Measurements from ENCODE around the gene MICAL3.
"Not testable (repeated sequence)": the region's sequence is repeated elsewhere in the genome, so short reads cannot be mapped to it uniquely, and the experiment has no call there.

MICAL3 gene

DNA sequence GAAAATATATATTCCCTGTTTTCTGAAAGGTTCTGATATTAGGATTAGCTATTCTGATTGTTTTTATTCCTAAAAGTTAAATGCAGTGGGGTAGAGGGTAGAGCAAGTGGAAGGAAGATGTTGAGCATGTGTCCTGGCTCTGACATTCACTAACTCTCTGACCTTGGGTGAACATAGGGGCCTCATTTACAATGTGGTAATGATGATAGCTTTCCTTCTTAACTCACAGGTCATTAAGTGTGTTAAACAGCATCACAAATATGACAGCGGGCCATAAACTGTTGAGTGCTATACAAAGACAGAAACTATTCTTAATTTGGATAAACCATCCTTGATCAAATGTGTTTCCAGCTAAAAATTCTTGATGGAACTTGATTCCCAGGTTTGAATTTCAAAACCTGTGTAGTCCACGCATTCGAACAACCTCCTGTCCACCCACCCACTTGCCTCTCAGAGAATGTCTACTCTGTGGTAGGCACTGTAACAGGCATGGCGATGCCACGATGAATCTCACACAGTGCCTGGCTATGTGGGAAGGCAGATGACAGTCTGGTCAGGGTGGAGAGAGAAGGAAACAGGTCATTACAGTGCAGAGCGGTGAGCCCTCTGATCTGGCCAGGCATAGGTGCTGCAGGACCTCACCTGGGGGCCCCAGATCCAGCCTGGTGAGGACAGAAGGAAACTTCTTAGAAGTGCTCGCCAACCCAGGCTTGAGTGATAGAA lies 34.2 kb upstream of the MICAL3 start:
- DNase-seq: no peak

DNA sequence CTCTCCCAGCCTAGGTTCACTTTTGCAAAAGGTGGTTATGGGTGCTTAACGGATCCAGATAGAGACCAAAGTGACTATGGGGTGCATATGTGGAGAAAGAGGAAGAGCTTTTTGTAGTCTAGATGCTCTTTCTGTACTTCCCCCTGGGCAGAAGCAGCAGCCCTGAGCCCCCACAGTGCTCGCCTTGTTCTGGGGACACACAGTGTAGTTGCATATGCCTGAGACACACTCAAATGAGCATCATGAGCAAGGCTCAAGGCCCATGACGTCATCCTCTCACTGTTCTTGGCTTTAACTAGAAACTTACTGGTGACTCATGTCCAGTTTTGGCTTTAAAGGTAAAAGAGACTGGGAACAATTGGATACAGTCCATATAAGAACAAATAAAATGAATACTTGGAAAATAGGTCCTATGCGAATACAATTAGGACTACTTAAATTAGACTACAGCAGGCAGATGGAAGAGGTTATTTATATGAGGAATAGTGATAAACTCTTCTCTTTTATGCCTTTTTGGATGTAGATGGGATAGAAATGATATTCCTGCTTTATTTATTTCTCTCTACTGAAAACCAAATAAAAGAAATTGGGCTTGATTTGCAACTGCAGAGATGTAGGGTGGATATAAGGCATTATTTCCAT lies 33.3 kb upstream of the MICAL3 start:
- DNase-seq: no peak

DNA sequence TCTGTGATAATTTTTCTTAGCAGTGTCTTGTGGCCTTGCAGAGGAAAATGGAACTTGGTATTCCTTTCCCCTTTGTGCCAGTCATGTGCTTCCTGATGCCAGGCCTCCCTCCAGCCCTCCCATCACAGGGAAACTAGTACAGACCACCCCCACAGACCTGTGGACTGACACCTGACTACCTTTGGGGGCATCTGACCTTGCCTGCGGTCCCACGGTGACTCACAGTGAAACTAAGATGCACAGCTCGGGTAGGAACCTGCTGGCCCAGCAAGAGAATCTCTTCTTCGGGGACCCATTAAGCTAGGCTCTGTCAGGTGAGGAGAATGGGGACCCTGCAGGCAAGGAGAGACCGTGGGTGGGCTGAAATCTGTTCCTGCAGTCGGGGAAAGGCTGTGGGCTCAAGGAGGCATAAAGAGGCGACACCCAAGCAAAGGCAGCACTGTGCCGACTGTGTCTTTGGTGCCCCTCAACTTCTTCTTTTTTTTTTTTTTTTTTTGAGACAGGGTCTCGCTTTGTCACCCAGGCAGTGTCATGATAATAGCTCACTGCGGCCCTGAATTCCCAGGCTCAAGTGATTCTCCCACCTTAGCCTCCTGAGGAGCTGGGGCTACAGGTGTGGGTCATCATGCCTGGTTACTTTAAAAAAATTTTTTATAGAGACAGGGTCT lies 32.6 kb upstream of the MICAL3 start:
- no peak for DNase-seq

DNA sequence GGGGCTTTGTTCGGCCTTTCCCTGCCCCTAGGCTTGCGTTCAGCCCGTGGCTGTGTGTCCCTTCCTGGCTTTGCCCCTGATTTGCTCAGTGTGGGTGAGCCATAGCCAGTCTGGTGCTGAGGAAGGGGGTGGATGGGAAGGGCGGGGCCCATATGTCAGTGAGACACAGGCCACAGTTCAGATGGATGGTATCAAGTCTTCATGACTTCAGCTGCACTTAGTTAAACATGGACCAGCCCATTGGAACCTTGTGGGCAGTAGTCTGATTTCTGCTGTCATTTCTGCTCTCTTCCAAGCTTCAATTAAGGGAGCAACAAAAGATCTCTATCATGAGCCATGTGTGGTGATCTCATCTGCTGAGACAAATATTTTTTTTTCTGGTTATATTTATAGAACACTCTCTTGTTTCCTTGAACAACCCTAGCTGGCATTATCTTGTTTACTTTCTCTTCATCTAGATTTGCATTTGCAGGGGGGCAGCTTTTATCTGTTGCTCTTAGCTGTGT lies 31.9 kb upstream of the MICAL3 start:
- no peak for DNase-seq

DNA sequence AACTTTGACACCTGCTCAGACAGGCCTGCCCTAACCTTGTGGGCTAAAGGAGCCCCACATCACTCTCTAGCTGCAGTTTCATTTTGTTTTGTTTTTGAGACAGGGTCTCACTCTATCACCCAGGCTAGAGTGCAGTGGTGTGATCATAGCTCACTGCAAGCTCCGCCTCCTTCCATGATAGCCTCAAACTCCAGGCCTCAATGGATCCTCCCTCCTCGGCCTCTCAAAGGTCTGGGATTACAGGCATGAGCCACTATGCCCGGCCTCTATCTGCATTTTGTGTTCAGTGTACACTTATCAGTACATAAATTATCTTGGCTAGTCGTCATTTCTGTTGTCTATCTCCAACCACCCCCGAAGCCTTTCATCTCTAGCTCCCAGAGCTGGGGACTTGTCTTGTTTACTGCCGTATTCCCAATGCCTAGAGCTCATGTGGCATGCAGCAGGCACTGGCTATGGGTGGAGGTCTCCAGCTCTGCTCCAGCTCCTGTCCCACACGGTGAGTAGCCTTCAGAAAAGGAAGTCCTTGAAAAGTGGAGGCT lies 31.3 kb upstream of the MICAL3 start:
- no peak for DNase-seq

DNA sequence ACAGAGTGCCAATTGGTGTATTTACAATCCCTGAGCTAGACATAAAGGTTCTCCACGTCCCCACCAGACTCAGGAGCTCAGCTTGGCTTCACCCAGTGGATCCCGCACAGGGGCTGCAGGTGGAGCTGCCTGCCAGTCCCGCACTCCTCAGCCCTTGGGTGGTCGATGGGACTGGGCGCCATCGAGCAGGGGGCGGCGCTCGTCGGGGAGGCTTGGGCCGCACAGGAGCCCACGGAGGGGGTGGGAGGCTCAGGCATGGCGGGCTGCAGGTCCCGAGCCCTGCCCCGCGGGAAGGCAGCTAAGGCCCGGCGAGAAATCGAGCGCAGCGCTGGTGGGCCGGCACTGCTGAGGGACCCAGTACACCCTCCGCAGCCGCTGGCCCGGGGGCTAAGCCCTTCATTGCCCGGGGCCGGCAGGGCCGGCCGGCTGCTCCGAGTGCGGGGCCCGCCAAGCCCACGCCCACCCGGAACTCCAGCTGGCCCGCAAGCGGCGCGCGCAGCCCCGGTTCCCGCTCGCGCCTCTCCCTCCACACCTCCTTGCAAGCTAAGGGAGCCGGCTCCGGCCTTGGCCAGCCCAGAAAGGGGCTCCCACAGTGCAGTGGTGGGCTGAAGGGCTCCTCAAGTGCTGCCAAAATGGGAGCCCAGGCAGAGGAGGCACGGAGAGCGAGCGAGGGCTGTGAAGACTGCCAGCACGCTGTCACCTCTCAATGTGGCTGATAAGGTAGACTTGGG lies 29.0 kb upstream of the MICAL3 start:
- not testable (repeated sequence) for DNase-seq

DNA sequence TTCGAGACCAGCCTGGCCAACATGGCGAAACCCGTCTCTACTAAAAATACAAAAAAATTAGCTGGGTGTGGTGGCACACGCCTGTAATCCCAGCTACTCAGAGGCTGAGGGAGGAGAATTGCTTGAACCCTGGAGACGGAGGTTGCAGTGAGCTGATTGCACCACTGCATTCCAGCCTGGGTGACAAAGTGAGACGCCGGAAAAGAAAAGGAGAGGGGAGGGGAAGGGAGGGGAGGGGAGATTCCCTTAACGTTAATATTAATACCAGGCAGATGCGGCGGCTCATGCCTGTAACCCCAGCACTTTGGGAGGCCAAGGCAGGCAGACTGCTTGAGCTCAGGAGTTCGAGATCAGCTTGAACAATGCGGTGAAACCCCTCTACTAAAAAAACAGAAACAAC lies 26.8 kb upstream of the MICAL3 start:
- DNase-seq: not testable (repeated sequence)

DNA sequence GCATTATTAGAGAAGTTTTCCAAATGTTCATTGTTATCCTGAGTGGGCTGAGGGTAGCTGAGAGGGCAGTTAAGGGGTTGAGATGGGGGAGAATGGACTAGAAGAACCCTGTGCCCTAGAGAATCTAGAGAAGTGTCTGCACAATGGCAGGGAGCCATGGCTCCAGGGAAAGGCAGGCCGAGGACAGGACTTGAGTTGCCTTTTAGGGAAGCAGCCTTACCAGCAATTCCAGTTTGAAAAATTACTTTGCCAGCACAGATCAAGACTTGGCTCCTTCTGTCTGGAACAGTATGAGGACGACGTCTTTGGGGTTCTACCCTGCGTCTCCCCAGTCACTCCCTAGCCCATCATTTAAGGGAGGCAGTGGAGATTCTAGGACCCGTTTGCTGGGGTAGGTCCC lies 25.7 kb upstream of the MICAL3 start:
- DNase-seq: no peak

DNA sequence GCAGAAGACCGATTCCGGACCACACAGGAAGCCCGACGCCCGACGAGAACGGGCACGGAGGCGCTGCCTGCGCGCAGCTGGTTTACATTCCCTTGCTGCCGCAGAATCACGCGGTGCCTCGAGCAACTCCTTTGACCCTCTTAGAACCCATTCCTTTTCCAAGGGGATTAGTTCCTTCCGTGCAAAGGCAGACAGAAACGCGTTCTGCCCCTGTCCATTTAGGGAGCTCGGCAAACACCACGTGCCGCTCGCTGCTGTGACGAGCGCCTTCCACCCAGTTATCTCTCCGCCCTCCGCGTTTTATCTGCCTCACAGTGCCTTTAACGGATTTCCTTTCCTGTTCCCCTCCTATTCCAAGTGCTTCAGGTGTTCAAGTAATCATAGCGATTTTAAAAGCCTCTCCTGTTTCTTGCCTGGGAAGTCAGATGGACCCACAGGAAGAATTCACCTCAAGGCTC lies 24.1 kb upstream of the MICAL3 start:
- DNase-seq: no peak

DNA sequence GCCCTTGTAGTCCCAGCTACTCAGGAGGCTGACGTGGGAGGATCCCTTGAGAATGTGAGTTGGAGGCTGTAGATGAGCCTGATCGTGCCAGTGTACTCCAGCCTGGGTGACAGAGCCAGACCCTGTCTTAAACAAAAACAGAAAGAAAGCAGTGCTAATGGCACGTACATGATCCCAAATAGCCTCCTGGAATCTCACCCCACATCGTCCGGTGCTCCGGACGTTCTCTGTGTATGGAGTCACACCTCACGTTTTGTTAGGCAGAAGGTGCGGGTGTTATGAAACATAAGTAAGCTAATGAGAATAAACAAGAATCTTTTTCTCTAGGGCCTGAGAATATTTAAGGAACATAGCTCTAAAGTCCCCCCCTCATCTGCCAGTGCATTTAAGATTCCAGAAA lies 23.7 kb upstream of the MICAL3 start:
- DNase-seq: no peak

DNA sequence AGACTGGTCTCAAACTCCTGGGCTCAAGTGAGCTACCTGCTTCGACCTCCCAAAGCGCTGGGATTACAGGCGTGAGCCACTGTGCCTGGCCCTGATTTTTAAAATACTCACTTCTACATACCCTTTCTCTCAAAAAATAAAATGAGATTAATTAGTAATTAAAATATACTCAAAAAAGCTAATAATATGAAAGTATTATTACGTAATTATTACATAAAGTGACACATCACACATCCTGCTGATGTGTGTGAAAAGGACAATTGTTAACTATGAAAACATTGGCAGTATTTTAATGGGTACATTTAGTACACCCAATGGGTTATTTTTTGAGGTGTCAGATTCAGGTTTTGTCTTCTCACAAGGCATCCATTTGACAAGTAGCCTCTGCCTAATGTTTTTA lies 21.4 kb upstream of the MICAL3 start:
- no peak for DNase-seq

DNA sequence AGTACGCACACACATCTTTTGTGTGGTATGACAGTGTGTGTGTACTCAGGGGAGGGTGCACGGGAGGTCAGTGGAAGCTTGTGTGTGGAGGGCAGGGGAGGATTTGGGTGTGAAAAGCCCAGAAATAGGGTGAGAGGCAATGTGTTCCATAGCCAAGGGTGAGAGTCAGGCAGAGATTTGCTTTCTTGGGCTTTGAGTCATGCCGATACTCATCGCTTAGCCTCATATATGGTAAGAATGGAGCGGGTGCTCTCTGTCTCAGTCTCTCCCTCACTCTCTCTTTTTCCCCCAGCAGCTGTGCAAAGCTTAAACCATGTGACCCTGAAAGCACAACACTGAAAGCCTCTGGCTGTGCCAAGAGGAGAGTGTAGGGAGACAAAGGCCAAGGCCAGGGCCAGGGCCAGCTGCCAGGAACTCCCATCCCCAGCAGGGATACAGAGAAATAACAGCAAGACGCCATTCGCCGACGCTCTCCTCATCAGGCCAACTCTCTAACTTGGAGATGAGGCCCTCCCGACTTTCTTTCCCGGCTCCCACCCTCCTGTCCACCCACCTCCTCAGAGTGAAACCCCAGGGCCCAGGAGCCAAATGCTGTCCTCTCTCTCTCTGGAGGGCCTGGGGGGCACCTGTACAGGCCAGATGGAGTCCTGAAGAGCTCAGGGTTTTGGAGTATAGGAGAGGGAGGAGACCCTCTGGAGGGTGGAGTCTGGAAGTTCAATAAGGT lies 20.3 kb upstream of the MICAL3 start:
- DNase-seq: no peak

DNA sequence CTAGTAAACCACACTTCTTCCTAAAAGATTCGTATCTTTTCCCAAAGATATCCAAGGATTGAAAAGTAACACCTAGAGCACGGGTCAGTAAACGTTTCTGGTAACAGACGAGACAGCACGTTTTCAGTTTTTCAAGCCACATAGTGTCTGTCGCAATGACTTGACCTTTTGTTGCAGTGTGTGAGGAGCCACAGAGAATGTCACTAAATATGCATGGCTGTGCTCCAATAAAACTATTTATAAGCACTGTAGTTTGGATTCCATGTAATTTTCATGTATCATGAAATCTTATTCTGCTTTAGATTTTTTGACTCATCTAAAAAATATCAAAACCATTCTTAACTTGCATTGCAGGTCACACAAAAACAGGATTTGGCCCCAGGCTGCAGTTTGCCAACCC lies 18.3 kb upstream of the MICAL3 start:
- no peak for DNase-seq

DNA sequence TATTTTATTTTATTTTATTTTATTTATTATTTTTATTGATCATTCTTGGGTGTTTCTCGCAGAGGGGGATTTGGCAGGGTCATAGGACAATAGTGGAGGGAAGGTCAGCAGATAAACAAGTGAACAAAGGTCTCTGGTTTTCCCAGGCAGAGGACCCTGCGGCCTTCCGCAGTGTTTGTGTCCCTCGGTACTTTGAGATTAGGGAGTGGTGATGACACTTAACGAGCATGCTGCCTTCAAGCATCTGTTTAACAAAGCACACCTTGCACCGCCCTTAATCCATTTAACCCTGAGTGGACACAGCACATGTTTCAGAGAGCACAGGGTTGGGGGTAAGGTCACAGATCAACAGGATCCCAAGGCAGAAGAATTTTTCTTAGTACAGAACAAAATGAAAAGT lies 16.5 kb upstream of the MICAL3 start:
- not testable (repeated sequence) for DNase-seq

DNA sequence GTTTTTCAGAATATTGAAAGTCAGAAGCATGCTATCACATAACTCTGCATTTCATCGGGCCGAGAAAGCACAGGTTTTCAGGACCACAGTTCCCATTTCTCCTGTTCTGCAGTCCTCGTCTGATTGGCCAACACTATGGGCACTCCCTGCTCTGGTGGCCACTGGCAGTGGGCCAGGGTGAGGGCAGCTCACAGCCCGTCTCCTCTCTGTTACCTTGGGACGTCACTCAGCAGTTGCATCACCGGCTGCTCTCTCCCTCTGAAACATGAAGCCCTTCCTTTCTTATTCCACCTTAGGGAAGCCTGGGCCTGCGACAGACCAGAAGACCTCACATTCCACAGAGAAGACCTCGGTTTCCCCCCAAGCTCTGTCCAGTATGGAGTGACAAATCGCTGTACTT lies 11.4 kb upstream of the MICAL3 start:
- no peak for DNase-seq

DNA sequence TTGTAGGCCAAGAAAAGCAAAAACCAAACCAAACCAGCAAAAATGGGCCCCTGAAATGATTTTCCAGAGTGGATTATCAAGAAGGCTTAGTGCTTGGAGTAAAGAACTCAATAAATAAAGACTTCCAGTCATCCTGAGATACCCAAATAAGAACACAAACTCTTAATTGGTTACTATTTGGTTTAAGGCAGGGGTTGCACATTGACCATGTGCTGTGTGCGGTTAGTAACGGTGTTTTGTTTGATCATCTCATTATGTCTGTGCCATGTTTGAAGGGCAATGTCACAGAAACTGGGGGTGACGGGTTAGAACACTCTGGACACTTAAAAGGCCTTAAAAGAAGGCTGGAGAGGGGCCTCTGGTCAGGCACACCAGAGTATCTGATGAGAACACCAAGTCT lies 9.7 kb upstream of the MICAL3 start:
- DNase-seq: no peak

DNA sequence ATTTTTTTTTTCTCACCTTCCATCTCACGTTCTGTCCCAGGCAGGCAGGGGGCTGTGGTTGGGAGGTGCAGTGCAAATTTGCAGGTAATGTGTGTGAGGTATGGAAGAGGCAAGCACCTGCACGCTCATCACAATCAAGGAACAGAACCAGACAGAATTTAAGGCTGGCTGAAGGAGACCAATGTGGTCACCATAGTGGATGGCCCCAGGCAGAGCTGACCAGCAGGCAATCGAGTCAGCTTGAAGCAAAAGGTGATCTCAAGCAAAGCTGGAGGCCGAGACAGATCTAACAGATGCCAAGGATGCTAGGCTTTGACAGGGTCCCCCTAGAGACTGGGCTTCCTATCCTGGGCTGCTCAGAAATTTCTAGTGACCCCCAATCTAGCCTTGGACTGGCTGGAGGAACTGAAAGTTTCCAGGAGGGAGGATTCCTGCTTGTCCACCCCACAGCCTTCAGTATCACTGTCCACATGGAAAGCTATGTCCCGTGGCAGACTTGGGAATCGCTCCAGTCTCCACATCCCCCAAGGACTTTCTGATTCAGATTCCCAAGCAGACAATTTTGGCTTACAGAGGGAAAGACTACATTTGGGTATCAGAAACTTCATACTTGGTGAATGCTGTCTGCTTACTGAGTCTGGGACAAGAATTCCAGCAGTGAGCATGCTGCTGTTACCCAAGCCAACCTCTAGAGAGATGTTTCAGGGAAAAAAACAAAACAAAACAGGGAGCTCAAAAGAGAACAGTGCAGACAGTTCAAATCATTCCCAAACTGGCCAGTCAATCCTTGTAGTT lies 9.0 kb upstream of the MICAL3 start:
- DNase-seq: no peak

DNA sequence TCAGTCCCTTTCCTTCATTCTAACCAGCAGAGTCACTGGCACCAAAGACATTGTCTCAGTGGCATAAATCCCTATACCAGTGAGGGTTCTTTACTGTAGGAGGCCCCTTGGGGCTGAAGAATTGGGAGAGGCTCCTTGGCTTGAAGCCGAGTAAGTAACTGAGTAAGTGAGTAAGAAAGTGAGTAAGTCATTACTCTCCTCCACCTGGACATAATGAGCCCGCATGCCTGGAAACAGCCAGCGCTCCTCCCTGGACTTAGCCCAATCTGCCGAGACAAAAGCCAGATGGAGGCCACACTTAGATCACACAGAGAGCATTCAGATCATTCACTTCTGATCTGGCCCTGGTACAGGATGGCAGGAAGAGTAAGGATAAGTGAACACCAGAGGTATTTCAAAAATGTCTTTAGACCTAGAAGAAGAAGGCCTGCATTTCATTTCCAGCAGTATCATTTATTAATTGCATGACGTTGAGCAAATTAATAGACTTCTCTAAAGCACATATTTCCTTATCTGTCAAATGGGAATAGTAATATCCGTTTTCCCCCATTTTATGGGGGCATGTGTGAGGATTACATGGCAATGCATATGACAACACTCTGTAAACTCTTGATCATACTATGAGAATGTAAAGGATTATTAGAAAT lies 8.2 kb upstream of the MICAL3 start:
- no peak for DNase-seq

DNA sequence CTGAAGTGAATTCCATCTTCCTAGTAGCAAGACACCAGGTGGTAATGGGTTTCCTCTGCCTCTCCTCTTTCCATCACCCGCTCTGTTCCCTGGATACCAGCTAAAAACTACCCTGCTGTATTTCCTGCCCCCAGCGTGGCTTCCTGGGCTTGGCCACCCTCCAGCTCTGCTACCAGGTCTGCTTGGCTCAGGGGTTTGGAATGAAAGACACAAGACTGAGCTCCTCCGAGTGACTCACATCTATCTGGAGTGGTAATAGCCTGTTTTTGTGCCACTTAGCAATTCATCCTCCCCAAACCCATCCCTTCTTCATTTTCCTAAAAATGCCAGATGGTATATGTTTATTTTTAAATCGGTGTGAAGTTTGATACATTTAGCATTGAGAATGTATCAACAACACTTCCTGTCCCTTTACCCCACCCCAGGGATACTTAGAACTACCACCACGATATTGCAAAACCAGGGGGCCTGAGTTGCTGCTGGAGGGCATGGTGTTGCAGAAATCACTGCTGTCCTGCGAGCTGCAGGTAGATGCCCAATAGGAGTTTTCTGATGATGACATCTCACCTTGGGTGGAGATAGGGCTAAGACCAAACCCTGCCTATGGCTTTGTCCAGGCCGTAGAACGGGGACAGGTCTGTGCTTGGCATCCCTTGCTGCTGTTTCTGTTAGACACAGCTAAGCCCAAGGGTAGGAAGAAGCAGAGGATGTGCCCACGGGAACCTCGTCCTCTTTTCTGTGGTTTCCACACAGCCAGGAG lies 7.5 kb upstream of the MICAL3 start:
- no peak for DNase-seq

DNA sequence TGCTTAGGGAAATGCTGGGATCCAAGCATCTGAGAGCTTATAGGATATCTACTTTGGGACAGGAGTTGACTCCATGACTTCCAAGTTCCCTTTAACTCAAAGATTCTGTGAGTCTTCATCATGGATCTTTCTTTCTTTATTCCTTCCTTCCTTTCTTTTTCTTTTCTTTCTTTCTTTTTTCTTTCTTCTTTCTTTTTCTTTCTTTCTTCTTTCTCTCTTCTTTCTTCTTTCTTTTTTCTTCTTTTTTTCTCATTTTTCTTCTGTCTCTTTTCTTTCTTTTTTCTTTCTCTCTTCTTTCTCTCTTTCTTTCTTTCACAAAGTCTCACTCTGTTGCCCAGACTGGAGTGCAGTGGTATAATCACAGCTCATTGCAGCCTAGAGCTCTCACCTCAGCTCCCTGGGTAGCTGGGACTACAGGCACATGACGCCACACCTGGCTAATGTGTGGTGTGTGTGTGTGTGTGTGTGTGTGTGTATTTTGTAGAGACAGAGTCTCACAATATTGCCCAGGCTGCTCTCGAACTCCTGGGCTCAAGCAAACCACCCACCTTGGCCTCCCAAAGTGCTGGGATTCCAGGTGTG lies 5.4 kb upstream of the MICAL3 start:
- no peak for DNase-seq
